H1 (cell line): Measurements from ENCODE around the gene COL25A1. TPM values are rescaled to one million over a fixed set of nuclear protein-coding genes. Genes with fewer than 3 reads are reported as not detected.

ENCODE experiments used
- CTCF ChIA-PET: fragments of 300-600 bp; sonication (Branson Sonifier 250); formaldehyde crosslinking; loops from one replicate; lab custom pipeline; 2021; ENCODE audit not compliant: partially characterized antibody; lab: Charles Lee
- POLR2A ChIA-PET: fragments of 300-600 bp; sonication (Branson Sonifier 250); formaldehyde crosslinking; loops from one replicate; lab custom pipeline; 2021; ENCODE audit warnings: inconsistent platforms; ENCODE audit not compliant: partially characterized antibody; lab: Charles Lee
- DNase-seq, 2 experiments: peaks; one replicate each; pipeline versions ENCODE4 v3.0.0 to v3.0.0-alpha.2; 2010 to 2022; ENCODE audit warnings: low spot score in 2 of 2, low read depth in 1 of 2, mixed read lengths in 1 of 2
- FAIRE-seq: peaks from 2 replicates; lab custom pipeline; 2011; peaks lifted over from hg19 to GRCh38; lab: Jason Lieb, UNC
- H2AFZ ChIP-seq: 2 replicates; pipeline ENCODE4 v1.8.1; 2012; ENCODE audit warnings: low read length, inconsistent platforms
- H2AK5ac ChIP-seq: 2 replicates; pipeline ENCODE4 v1.6.1; 2013; ENCODE audit warnings: low read depth, low read length
- H2BK120ac ChIP-seq: replicated peaks from 2 replicates; pipeline ENCODE3; 2013; ENCODE audit warnings: low read depth, low read length, inconsistent platforms
- H2BK12ac ChIP-seq: 2 replicates; pipeline ENCODE4 v1.6.1; 2013; ENCODE audit warnings: low read depth, low read length
- H2BK15ac ChIP-seq: 2 replicates; pipeline ENCODE4 v1.6.1; 2013; ENCODE audit warnings: low read length
- H2BK20ac ChIP-seq: 2 replicates; pipeline ENCODE4 v1.6.1; 2013; ENCODE audit warnings: low read length
- H2BK5ac ChIP-seq: 2 replicates; pipeline ENCODE4 v1.6.1; 2013; ENCODE audit warnings: low read depth, low read length
- H3K14ac ChIP-seq: 2 replicates; pipeline ENCODE4 v1.6.1; 2013; ENCODE audit warnings: inconsistent platforms; ENCODE audit not compliant: insufficient read length
- H3K18ac ChIP-seq: 2 replicates; pipeline ENCODE4 v1.6.1; 2013; ENCODE audit warnings: low read length; ENCODE audit errors: extremely low read depth
- H3K23ac ChIP-seq: 2 replicates; pipeline ENCODE4 v1.6.1; 2013; ENCODE audit warnings: inconsistent platforms; ENCODE audit not compliant: insufficient read length
- H3K23me2 ChIP-seq: 2 replicates; pipeline ENCODE4 v1.6.1; 2013; ENCODE audit warnings: low read depth, low read length
- H3K27ac ChIP-seq: 2 replicates; pipeline ENCODE4 v1.6.1; 2011; ENCODE audit warnings: low read depth, low read length, inconsistent platforms
- H3K27me3 ChIP-seq, 4 experiments: replicated peaks in 1 of 4; 1 replicate in 1 of 4; 2 replicates in 3 of 4; pipeline versions ENCODE4 v1.6.1 to v1.8.1; 2011 to 2013; ENCODE audit warnings: low read length in 3 of 4, mild to moderate bottlenecking in 3 of 4, inconsistent platforms in 2 of 4, mixed read lengths in 2 of 4, moderate library complexity in 1 of 4; ENCODE audit not compliant: control insufficient read depth in 3 of 4, insufficient read depth in 3 of 4; ENCODE audit errors: extremely low read depth in 1 of 4
- H3K36me3 ChIP-seq, 4 experiments: 2 replicates each; pipeline versions ENCODE4 v1.6.1 to v1.8.1; 2011 to 2013; ENCODE audit warnings: mild to moderate bottlenecking in 4 of 4, low read length in 3 of 4, moderate library complexity in 2 of 4, control low read depth in 1 of 4, inconsistent platforms in 1 of 4; ENCODE audit not compliant: insufficient read depth in 4 of 4, control insufficient read depth in 2 of 4
- H3K4ac ChIP-seq: replicated peaks from 2 replicates; pipeline ENCODE3; 2013; ENCODE audit warnings: low read length, low read depth, mixed read lengths, inconsistent platforms; ENCODE audit not compliant: insufficient read length
- H3K4me1 ChIP-seq, 4 experiments: replicated peaks in 1 of 4; 1 replicate in 1 of 4; 2 replicates in 3 of 4; pipeline versions ENCODE4 v1.6.1 to v1.8.1; 2011 to 2013; ENCODE audit warnings: low read length in 3 of 4, inconsistent platforms in 2 of 4, mixed read lengths in 1 of 4; ENCODE audit not compliant: insufficient read depth in 4 of 4, control insufficient read depth in 3 of 4
- H3K4me2 ChIP-seq, 2 experiments: 2 replicates each; pipeline versions ENCODE4 v1.6.1 to v1.8.1; 2011 to 2013; ENCODE audit warnings: low read depth in 2 of 2, low read length in 2 of 2, control low read depth in 1 of 2, inconsistent platforms in 1 of 2, mild to moderate bottlenecking in 1 of 2; ENCODE audit not compliant: insufficient read depth in 1 of 2
- H3K4me3 ChIP-seq, 4 experiments: fragments of 200-600, 300-600 bp in 1 of 4; sonication (generic), shearing (Covaris generic), sonication (Bioruptor Twin) in 1 of 4; 2 replicates each; pipeline versions ENCODE4 v1.5.1 to v1.8.1; 2011 to 2016; ENCODE audit warnings: low read length in 4 of 4, low read depth in 3 of 4, control low read depth in 2 of 4, inconsistent platforms in 2 of 4, mild to moderate bottlenecking in 2 of 4, mixed read lengths in 1 of 4, moderate library complexity in 1 of 4; ENCODE audit not compliant: insufficient read depth in 2 of 4; ENCODE audit errors: extremely low read depth in 1 of 4
- H3K56ac ChIP-seq: replicated peaks from 2 replicates; pipeline ENCODE3; 2013; ENCODE audit warnings: low read depth, mild to moderate bottlenecking, mixed read lengths, low read length, inconsistent platforms; ENCODE audit not compliant: insufficient read length
- H3K79me1 ChIP-seq: 2 replicates; pipeline ENCODE4 v1.6.1; 2013; ENCODE audit warnings: low read depth, low read length, control low read depth
- H3K79me2 ChIP-seq, 2 experiments: 2 replicates each; pipeline versions ENCODE4 v1.6.1 to v1.8.1; 2012 to 2013; ENCODE audit warnings: low read length in 2 of 2, mild to moderate bottlenecking in 2 of 2, inconsistent platforms in 1 of 2; ENCODE audit not compliant: insufficient read depth in 2 of 2, control insufficient read depth in 1 of 2
- H3K9ac ChIP-seq, 4 experiments: replicated peaks in 1 of 4; 1 replicate in 1 of 4; 2 replicates in 3 of 4; pipeline versions ENCODE4 v1.6.1 to v1.8.1; 2011 to 2013; ENCODE audit warnings: low read depth in 3 of 4, low read length in 3 of 4, control low read depth in 2 of 4, mild to moderate bottlenecking in 2 of 4, moderate library complexity in 2 of 4, inconsistent platforms in 1 of 4; ENCODE audit errors: extremely low read depth in 1 of 4
- H3K9me3 ChIP-seq, 2 experiments: 2 replicates each; pipeline versions ENCODE4 v1.6.1 to v1.8.1; 2012 to 2013; ENCODE audit warnings: mild to moderate bottlenecking in 2 of 2, moderate library complexity in 2 of 2, control low read depth in 1 of 2, inconsistent platforms in 1 of 2, low read depth in 1 of 2, low read length in 1 of 2, mixed read lengths in 1 of 2; ENCODE audit not compliant: insufficient read depth in 2 of 2
- H4K20me1 ChIP-seq, 2 experiments: replicated peaks in 1 of 2; 2 replicates each; pipeline versions ENCODE3 to v1.8.1; 2011 to 2013; ENCODE audit warnings: inconsistent platforms in 2 of 2, low read length in 2 of 2, mild to moderate bottlenecking in 1 of 2; ENCODE audit not compliant: insufficient read depth in 2 of 2, control insufficient read depth in 1 of 2
- H4K5ac ChIP-seq: 2 replicates; pipeline ENCODE4 v1.6.1; 2013; ENCODE audit warnings: low read length, low read depth, mixed read lengths, inconsistent platforms; ENCODE audit not compliant: insufficient read length
- H4K8ac ChIP-seq: 2 replicates; pipeline ENCODE4 v1.8.0; 2013; ENCODE audit warnings: mild to moderate bottlenecking, moderate library complexity, low read length, inconsistent platforms; ENCODE audit not compliant: insufficient read depth; ENCODE audit errors: extremely low read depth
- H4K91ac ChIP-seq: replicated peaks from 2 replicates; pipeline ENCODE3; 2013; ENCODE audit warnings: low read length, mixed read lengths, inconsistent platforms; ENCODE audit not compliant: insufficient read length
- CTBP2 ChIP-seq: IDR thresholded peaks from 2 replicates; pipeline ENCODE4 v1.7.0; 2011; ENCODE audit warnings: borderline replicate concordance, mild to moderate bottlenecking, moderate library complexity, mixed read lengths, low read length; ENCODE audit not compliant: insufficient read depth, insufficient read length
- HDAC2 ChIP-seq, 2 experiments: fragments of 300-600 bp in 1 of 2; sonication (generic) in 1 of 2; IDR thresholded peaks; 2 replicates each; pipeline ENCODE4 v1.6.1; 2011 to 2012; ENCODE audit warnings: low read depth in 2 of 2, low read length in 2 of 2, mild to moderate bottlenecking in 2 of 2, moderate library complexity in 2 of 2, borderline replicate concordance in 1 of 2, inconsistent platforms in 1 of 2
- POU5F1 ChIP-seq: IDR thresholded peaks from 2 replicates; pipeline ENCODE4 v1.6.1; 2011; ENCODE audit warnings: low read depth, mild to moderate bottlenecking, low read length, moderate library complexity
- RAD21 ChIP-seq, 2 experiments: IDR thresholded peaks in 1 of 2; conservative IDR thresholded peaks in 1 of 2; 2 replicates each; pipeline ENCODE4 v1.6.1; 2011; ENCODE audit warnings: low read depth in 2 of 2, low read length in 2 of 2, improper control_type of control experiment in 1 of 2, inconsistent platforms in 1 of 2, mild to moderate bottlenecking in 1 of 2, moderate library complexity in 1 of 2
- TBP ChIP-seq: IDR thresholded peaks from 2 replicates; pipeline ENCODE4 v1.6.1; 2011; ENCODE audit warnings: low read depth, low read length, improper control_type of control experiment
- ZNF274 ChIP-seq: IDR thresholded peaks from 2 replicates; pipeline ENCODE4 v1.7.0; 2012; ENCODE audit warnings: low read length, borderline replicate concordance; ENCODE audit errors: extremely low read depth
- WGBS, 2 experiments: shearing (Covaris generic) in 1 of 2; methylation state at CpG; one replicate each; pipeline versions ENCODE4 v1.1.6 to v1.1.7; 2013 to 2015; ENCODE audit warnings: low lambda C conversion rate in 2 of 2, mixed read lengths in 2 of 2, inconsistent platforms in 1 of 2, low coverage in 1 of 2, missing lambda C conversion rate in 1 of 2; ENCODE audit not compliant: insufficient replicate concordance in 2 of 2, insufficient coverage in 1 of 2, insufficient read length in 1 of 2; ENCODE audit errors: extremely low coverage in 1 of 2, missing lambda C conversion rate in 1 of 2; 5-methylcytosine and 5-hydroxymethylcytosine counted together
- polyA plus RNA-seq, 7 experiments: library from polyadenylated mRNA; depleted of rRNA in 3 of 7; stranded (reverse) in 5 of 7; unstranded in 2 of 7; fragments of >200 nt in 5 of 7; fragments of 200-250 nt in 2 of 7; gene quantifications; 1 replicate in 5 of 7; 2 replicates in 1 of 7; 4 replicates in 1 of 7; pipeline versions ENCODE4 v1.2.1 to v1.2.3, GENCODE V29; 2011 to 2013; ENCODE audit warnings: missing spikeins in 2 of 7, mixed read lengths in 2 of 7
- total RNA-seq: library from RNA; stranded (reverse); fragmentation: NEBNext Ultra II Directional; extraction: Animal tissue kit (Norgen Biotek cat#: 25700); gene quantifications from 2 replicates; pipeline ENCODE4 v1.2.1, GENCODE V29; 2021
- TF ChIP-seq, protein P1 (sequence below): IDR thresholded peaks from 2 replicates; pipeline ENCODE4 v1.6.1; 2012; ENCODE audit warnings: low read length, inconsistent platforms
- TF ChIP-seq, protein P2 (sequence below): IDR thresholded peaks from 2 replicates; pipeline ENCODE4 v1.6.1; 2011; ENCODE audit warnings: low read length, improper control_type of control experiment

The COL25A1 gene
- total and polyA plus RNA-seq, 2 of the 8 experiments (the other 6 are each of a cell fraction or from before 2014, with no cell fraction given), result 1.1 to 8.3 TPM

DNA sequence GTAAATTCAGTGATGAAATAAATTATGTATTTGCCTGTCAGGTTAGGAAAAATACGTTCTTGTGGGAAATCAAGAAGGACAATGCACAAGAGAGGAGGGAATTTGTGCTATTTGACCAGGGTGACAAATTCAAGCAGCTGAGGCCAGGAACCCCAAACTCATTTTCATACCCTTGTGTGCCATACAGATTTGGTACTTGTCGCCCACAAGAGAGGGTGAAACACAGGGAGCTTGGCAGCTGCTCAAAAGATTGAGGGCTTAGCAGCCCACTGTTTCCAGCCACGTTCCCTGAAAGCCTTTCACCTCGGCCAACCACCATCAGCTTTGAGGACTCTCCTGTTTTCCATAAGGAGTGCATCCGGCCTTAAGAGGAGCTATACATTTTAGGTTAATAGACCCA is 111.2 kb downstream of the COL25A1 start:
- FAIRE-seq, result no peak
- Histone ChIP-seq H3K4me1 (peaks cover 0 to 7% (median 4%) of the 10 kb centered on the region in 4 experiments; a peak in 1 of 7 replicates), H2BK20ac (no peak overlapping the region), H2AFZ (no peak overlapping the region), H2BK5ac (no peak overlapping the region), H3K4me3 (no peak overlapping the region), H3K27ac (no peak overlapping the region), H4K8ac (no peak overlapping the region), H3K23me2 (no peaks in the 10 kb centered on the region), H3K18ac (no peak overlapping the region), H4K20me1 (no peaks in the 10 kb centered on the region), H4K5ac (no peak overlapping the region), H2AK5ac (no peak overlapping the region), H3K36me3 (no peaks in the 10 kb centered on the region), H3K14ac (no peak overlapping the region), H2BK12ac (no peak overlapping the region), H3K9me3 (no peaks in the 10 kb centered on the region), H3K9ac (no peak overlapping the region), H3K4ac (no peak overlapping the region), H3K27me3 (no peaks in the 10 kb centered on the region), H4K91ac (no peak overlapping the region), H2BK15ac (no peak overlapping the region), H3K79me1 (no peaks in the 10 kb centered on the region), H3K23ac (no peak overlapping the region), H3K4me2 (no peak overlapping the region), H2BK120ac (no peak overlapping the region), H3K56ac (no peak overlapping the region), H3K79me2 (no peaks in the 10 kb centered on the region)
- no peak for DNase-seq
- 87% methylated on average over 5 of the region's 5 CpGs; no CpG with 5 or more reads in 1 of the 2 experiments for WGBS, 2 experiments
- CTCF ChIA-PET, result interaction anchor here (0.8 to 1.2 kb wide), 3 partner anchors 28 to 142 kb away, joined by 3 read pairs; no protein-coding TSS in a partner anchor
- POLR2A ChIA-PET, result no interaction called here
- TF ChIP-seq CTBP2 (no peak), POU5F1 (no peak), TBP (no peak), HDAC2 (IDR thresholded peaks at IDR 0.05; ENCODE audit: borderline replicate concordance in 1 of 2, low read depth in 2 of 2, low read length in 2 of 2) (no peak), RAD21 (IDR thresholded peaks at IDR 0.05 in 1 of 2, conservative IDR thresholded peaks at IDR 0.05 in 1 of 2; ENCODE audit: low read depth in 2 of 2, low read length in 2 of 2) (no peak), ZNF274 (no peak)
- TF ChIP-seq, protein P1, sequence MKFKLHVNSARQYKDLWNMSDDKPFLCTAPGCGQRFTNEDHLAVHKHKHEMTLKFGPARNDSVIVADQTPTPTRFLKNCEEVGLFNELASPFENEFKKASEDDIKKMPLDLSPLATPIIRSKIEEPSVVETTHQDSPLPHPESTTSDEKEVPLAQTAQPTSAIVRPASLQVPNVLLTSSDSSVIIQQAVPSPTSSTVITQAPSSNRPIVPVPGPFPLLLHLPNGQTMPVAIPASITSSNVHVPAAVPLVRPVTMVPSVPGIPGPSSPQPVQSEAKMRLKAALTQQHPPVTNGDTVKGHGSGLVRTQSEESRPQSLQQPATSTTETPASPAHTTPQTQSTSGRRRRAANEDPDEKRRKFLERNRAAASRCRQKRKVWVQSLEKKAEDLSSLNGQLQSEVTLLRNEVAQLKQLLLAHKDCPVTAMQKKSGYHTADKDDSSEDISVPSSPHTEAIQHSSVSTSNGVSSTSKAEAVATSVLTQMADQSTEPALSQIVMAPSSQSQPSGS, result no peak
- TF ChIP-seq, protein P2, sequence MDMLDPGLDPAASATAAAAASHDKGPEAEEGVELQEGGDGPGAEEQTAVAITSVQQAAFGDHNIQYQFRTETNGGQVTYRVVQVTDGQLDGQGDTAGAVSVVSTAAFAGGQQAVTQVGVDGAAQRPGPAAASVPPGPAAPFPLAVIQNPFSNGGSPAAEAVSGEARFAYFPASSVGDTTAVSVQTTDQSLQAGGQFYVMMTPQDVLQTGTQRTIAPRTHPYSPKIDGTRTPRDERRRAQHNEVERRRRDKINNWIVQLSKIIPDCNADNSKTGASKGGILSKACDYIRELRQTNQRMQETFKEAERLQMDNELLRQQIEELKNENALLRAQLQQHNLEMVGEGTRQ, result no peak
